ENCODE results near the gene ALKAL2. TPM values are rescaled to one million over a fixed set of nuclear protein-coding genes. Genes with fewer than 3 reads are reported as not detected.
A peak's percentile ranks its signal among the peaks of the same experiment; 100 is the strongest.

The ALKAL2 gene
- total RNA-seq, 1 donor from 2014 or later: 0.93 TPM

- DNase-seq (ENCODE audit: extremely low read depth, low read depth, low spot score): no peak
Observed at GRCh38 chr2:274503-274902, 13.4 kb downstream of the ALKAL2 start.

- DNase-seq (ENCODE audit: extremely low read depth, low read depth, low spot score): no peak
Observed at GRCh38 chr2:273333-273732, 14.6 kb downstream of the ALKAL2 start.

GRCh38 chr2:271917-272316, 16.0 kb downstream of the ALKAL2 start:
- no peak for DNase-seq (ENCODE audit: extremely low read depth, low read depth, low spot score)

- no peak for DNase-seq (ENCODE audit: extremely low read depth, low read depth, low spot score)
Observed at GRCh38 chr2:270861-271260, 17.0 kb downstream of the ALKAL2 start.

- no peak for DNase-seq (ENCODE audit: extremely low read depth, low read depth, low spot score)
Observed at GRCh38 chr2:269356-270030, 18.4 kb downstream of the ALKAL2 start.

GRCh38 chr2:268323-268722, 19.6 kb downstream of the ALKAL2 start:
- no peak for DNase-seq (ENCODE audit: extremely low read depth, low read depth, low spot score)

GRCh38 chr2:264493-265468, 23.1 kb downstream of the ALKAL2 start, which contains the start of gene ACP1:
Gene ACP1 (plus strand): TSS chr2:264947. CDS start chr2:264965, 18 bp downstream.
- peak; percentile 48 for DNase-seq (ENCODE audit: extremely low read depth, low read depth, low spot score)

- no peak for DNase-seq (ENCODE audit: extremely low read depth, low read depth, low spot score)
Observed at GRCh38 chr2:263774-264492, 24.0 kb downstream of the ALKAL2 start, which contains the start of gene SH3YL1. Gene SH3YL1 (minus strand): TSS chr2:264032. CDS start chr2:263984, 48 bp downstream.

GRCh38 chr2:263022-263738, 24.7 kb downstream of the ALKAL2 start:
- DNase-seq (ENCODE audit: extremely low read depth, low read depth, low spot score): no peak

GRCh38 chr2:262117-262516, 25.8 kb downstream of the ALKAL2 start:
- DNase-seq (ENCODE audit: extremely low read depth, low read depth, low spot score): no peak

GRCh38 chr2:260507-261161, 27.3 kb downstream of the ALKAL2 start:
- no peak for DNase-seq (ENCODE audit: extremely low read depth, low read depth, low spot score)

- no peak for DNase-seq (ENCODE audit: extremely low read depth, low read depth, low spot score)
Observed at GRCh38 chr2:259789-260331, 28.0 kb downstream of the ALKAL2 start.

- no peak for DNase-seq (ENCODE audit: extremely low read depth, low read depth, low spot score)
Observed at GRCh38 chr2:258933-259332, 29.0 kb downstream of the ALKAL2 start.

- no peak for DNase-seq (ENCODE audit: extremely low read depth, low read depth, low spot score)
Observed at GRCh38 chr2:257842-258241, 30.0 kb downstream of the ALKAL2 start.

- no peak for DNase-seq (ENCODE audit: extremely low read depth, low read depth, low spot score)
Observed at GRCh38 chr2:257429-257828, 30.5 kb downstream of the ALKAL2 start.

GRCh38 chr2:256094-256493, 31.8 kb downstream of the ALKAL2 start:
- DNase-seq (ENCODE audit: extremely low read depth, low read depth, low spot score): no peak

- DNase-seq (ENCODE audit: extremely low read depth, low read depth, low spot score): no peak
Observed at GRCh38 chr2:255195-255594, 32.7 kb downstream of the ALKAL2 start.

- no peak for DNase-seq (ENCODE audit: extremely low read depth, low read depth, low spot score)
Observed at GRCh38 chr2:254241-254640, 33.6 kb downstream of the ALKAL2 start.

GRCh38 chr2:253202-253638, 34.7 kb downstream of the ALKAL2 start:
- no peak for DNase-seq (ENCODE audit: extremely low read depth, low read depth, low spot score)

All from glomerular endothelial cell (primary cell).